Mucosa of descending colon (tissue), 3 donors: Measurements from ENCODE around the gene GSG1L. TPM values are rescaled to one million over a fixed set of nuclear protein-coding genes. Genes with fewer than 3 reads are reported as not detected.
"Not testable (repeated sequence)": the region's sequence is repeated elsewhere in the genome, so short reads cannot be mapped to it uniquely, and the experiment has no call there.

ENCODE experiments used
- ATAC-seq: fragments of 200-7000 bp; cut with Tn5 transposase; one replicate; pipeline ENCODE4 v1.9.1; 2020; ENCODE audit warnings: mild to moderate bottlenecking, moderate library complexity
- DNase-seq, 3 donors: peaks; one replicate each; pipeline ENCODE4 v3.0.0-alpha.2; 2020
- H3K36me3 ChIP-seq: fragments of 200-600 bp; one replicate; pipeline ENCODE4 v1.8.0; 2021; ENCODE audit warnings: low read depth, mild to moderate bottlenecking
- H3K4me1 ChIP-seq: fragments of 200-600 bp; one replicate; pipeline ENCODE4 v1.8.0; 2021; ENCODE audit warnings: low read depth, mild to moderate bottlenecking
- H3K4me3 ChIP-seq: fragments of 200-600 bp; one replicate; pipeline ENCODE4 v1.8.0; 2021; ENCODE audit warnings: mild to moderate bottlenecking
- H3K9me3 ChIP-seq: fragments of 200-600 bp; one replicate; pipeline ENCODE4 v1.8.0; 2021; ENCODE audit warnings: mild to moderate bottlenecking
- CTCF ChIP-seq: fragments of 200-600 bp; IDR thresholded peaks from one replicate; pipeline ENCODE4 v1.8.0; 2022; ENCODE audit warnings: antibody characterized with exemption, mild to moderate bottlenecking
- intact Hi-C, 2 donors: fragments of 100-400 bp; cut with DNase I in 1 of 2; cut with micrococcal nuclease in 1 of 2; formaldehyde crosslinking; loops; one replicate each; pipeline versions ENCODE4 v1.11.0 to v1.11.1; 2022; cut with DNase I, micrococcal nuclease
- total RNA-seq, 3 donors: library from RNA; stranded (reverse); fragmentation: NEBNext Ultra II Directional in 2 of 3; extraction: Animal tissue kit (Norgen Biotek cat#: 25700) in 2 of 3; gene quantifications; one replicate each; pipeline versions ENCODE4 v1.2.1 to v1.2.4, GENCODE V29; 2021 to 2023
- donor health status: DM: no; HTN: no; CAD: no; lungs with moderate emphysema.
- donor health status: DM: no; HTN: no; CAD: no.
- donor health status: DM: no; HTN: yes; CAD: no.

Gene GSG1L
- total RNA-seq, 3 donors from 2014 or later = 0.46 to 1.2 TPM; not detected in 1

DNA sequence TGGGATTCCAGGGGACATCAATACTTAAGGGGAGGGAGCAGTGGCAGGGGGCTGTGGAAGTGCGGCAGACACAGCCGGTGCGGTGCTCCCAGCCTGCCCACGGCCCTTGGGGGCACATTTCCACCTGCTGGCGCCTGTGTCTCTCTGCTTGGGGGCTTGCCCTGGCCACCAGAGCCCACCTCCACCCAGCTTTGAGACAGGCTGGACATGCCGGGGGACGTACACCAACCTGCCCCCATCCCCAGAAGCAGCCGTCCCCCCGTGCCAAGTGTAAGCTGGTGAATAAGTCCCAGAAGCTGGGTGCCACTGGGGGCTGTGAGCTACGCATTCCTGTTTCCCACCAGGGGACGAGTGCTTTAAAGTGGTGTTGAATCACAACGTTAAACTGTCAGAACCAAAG lies 172.6 kb downstream of the GSG1L start:
- DNase-seq = no peak
- H3K4me1 ChIP-seq = no peaks in the 10 kb centered on the region
- H3K4me3 ChIP-seq = no peak overlapping the region
- TF ChIP-seq CTCF = no peak
- ATAC-seq = no peak
- no peaks in the 10 kb centered on the region for H3K9me3 ChIP-seq
- no peaks in the 10 kb centered on the region for H3K36me3 ChIP-seq
- intact Hi-C loops = no loop called here

GRCh38 chr16:27890006-27890405 lies 173.5 kb downstream of the GSG1L start:
- ATAC-seq = no peak

GRCh38 chr16:27883576-27883975 lies 179.9 kb downstream of the GSG1L start:
- DNase-seq (no peak), ATAC-seq (no peak)
- Histone ChIP-seq H3K9me3 (no peaks in the 10 kb centered on the region), H3K4me3 (no peak overlapping the region), H3K36me3 (no peaks in the 10 kb centered on the region), H3K4me1 (no peaks in the 10 kb centered on the region)
- intact Hi-C loops = no loop called here
- TF ChIP-seq CTCF = no peak

More at GRCh38 chr16:27890006-27890405, 173.5 kb downstream of the GSG1L start:
- no peaks in the 10 kb centered on the region for H3K4me1 ChIP-seq
- no peak for DNase-seq
- no peak for TF ChIP-seq CTCF
- intact Hi-C loops = no loop called here
- no peaks in the 10 kb centered on the region for H3K9me3 ChIP-seq
- no peaks in the 10 kb centered on the region for H3K36me3 ChIP-seq
- H3K4me3 ChIP-seq = no peak overlapping the region

DNA sequence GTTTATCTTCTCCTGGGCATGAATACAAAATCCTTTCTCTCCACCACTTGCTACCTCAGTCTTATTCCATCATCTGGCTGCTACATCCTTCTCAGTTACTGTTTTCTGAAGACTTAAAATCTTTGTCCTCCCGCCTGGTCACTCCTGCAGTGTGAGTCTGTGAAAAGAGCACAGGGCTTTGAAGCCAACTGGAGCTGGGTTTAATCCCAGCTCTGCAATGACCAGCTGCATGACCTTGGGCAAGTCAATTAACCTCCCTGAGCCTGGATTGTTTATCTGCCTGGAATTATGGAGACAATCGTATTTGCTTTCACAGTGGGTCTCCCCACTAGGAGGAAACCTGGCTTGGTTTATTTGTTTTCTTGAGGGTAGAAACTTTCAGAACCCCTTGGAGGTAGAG lies 183.2 kb downstream of the GSG1L start:
- no peaks in the 10 kb centered on the region for H3K9me3 ChIP-seq
- H3K4me1 ChIP-seq = no peaks in the 10 kb centered on the region
- intact Hi-C loops = no loop called here
- no peak for TF ChIP-seq CTCF
- DNase-seq = no peak
- no peaks in the 10 kb centered on the region for H3K36me3 ChIP-seq
- H3K4me3 ChIP-seq = no peak overlapping the region
- no peak for ATAC-seq

GRCh38 chr16:27879601-27880247 lies 183.8 kb downstream of the GSG1L start:
- Histone ChIP-seq H3K36me3 (no peaks in the 10 kb centered on the region), H3K9me3 (peaks cover under 1% of the 10 kb centered on the region), H3K4me1 (no peaks in the 10 kb centered on the region), H3K4me3 (no peak overlapping the region)
- intact Hi-C loops = no loop called here
- ATAC-seq (no peak), DNase-seq (no peak)
- TF ChIP-seq CTCF = no peak

DNA sequence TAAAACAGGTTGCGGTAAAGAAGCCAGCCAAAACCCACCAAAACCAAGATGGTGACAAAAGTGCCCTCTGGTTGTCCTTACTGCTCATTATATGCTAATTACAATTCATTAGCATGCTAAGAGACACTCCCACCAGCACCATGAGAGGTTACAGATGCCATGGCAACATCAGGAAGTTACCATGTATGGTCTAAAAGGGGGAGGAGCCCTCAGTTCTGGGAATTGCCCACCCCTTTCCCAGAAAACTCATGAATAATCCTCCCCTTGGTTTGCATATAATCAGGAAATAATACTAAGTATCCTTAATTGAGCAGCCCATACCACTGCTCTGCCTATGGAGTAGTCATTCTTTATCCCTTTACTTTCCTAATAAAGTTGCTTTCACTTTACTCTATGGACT lies 190.9 kb downstream of the GSG1L start:
- H3K36me3 ChIP-seq, DNase-seq, H3K4me1 ChIP-seq, H3K9me3 ChIP-seq, intact Hi-C loops, H3K4me3 ChIP-seq, ATAC-seq: not testable (repeated sequence)
